H1 (cell line): Measurements from ENCODE around the gene NAV2. TPM values are rescaled to one million over a fixed set of nuclear protein-coding genes. Genes with fewer than 3 reads are reported as not detected.

Experiments
- CTCF ChIA-PET: fragments of 300-600 bp; sonication (Branson Sonifier 250); formaldehyde crosslinking; loops from one replicate; lab custom pipeline; 2021; ENCODE audit not compliant: partially characterized antibody; lab: Charles Lee
- POLR2A ChIA-PET: fragments of 300-600 bp; sonication (Branson Sonifier 250); formaldehyde crosslinking; loops from one replicate; lab custom pipeline; 2021; ENCODE audit warnings: inconsistent platforms; ENCODE audit not compliant: partially characterized antibody; lab: Charles Lee
- DNase-seq, 2 experiments: peaks; one replicate each; pipeline versions ENCODE4 v3.0.0 to v3.0.0-alpha.2; 2010 to 2022; ENCODE audit warnings: low spot score in 2 of 2, low read depth in 1 of 2, mixed read lengths in 1 of 2
- FAIRE-seq: peaks from 2 replicates; lab custom pipeline; 2011; peaks lifted over from hg19 to GRCh38; lab: Jason Lieb, UNC
- H2AFZ ChIP-seq: 2 replicates; pipeline ENCODE4 v1.8.1; 2012; ENCODE audit warnings: low read length, inconsistent platforms
- H2AK5ac ChIP-seq: 2 replicates; pipeline ENCODE4 v1.6.1; 2013; ENCODE audit warnings: low read depth, low read length
- H2BK120ac ChIP-seq: replicated peaks from 2 replicates; pipeline ENCODE3; 2013; ENCODE audit warnings: low read depth, low read length, inconsistent platforms
- H2BK12ac ChIP-seq: 2 replicates; pipeline ENCODE4 v1.6.1; 2013; ENCODE audit warnings: low read depth, low read length
- H2BK15ac ChIP-seq: 2 replicates; pipeline ENCODE4 v1.6.1; 2013; ENCODE audit warnings: low read length
- H2BK20ac ChIP-seq: 2 replicates; pipeline ENCODE4 v1.6.1; 2013; ENCODE audit warnings: low read length
- H2BK5ac ChIP-seq: 2 replicates; pipeline ENCODE4 v1.6.1; 2013; ENCODE audit warnings: low read depth, low read length
- H3K14ac ChIP-seq: 2 replicates; pipeline ENCODE4 v1.6.1; 2013; ENCODE audit warnings: inconsistent platforms; ENCODE audit not compliant: insufficient read length
- H3K18ac ChIP-seq: 2 replicates; pipeline ENCODE4 v1.6.1; 2013; ENCODE audit warnings: low read length; ENCODE audit errors: extremely low read depth
- H3K23ac ChIP-seq: 2 replicates; pipeline ENCODE4 v1.6.1; 2013; ENCODE audit warnings: inconsistent platforms; ENCODE audit not compliant: insufficient read length
- H3K23me2 ChIP-seq: 2 replicates; pipeline ENCODE4 v1.6.1; 2013; ENCODE audit warnings: low read depth, low read length
- H3K27ac ChIP-seq: 2 replicates; pipeline ENCODE4 v1.6.1; 2011; ENCODE audit warnings: low read depth, low read length, inconsistent platforms
- H3K27me3 ChIP-seq, 4 experiments: replicated peaks in 1 of 4; 1 replicate in 1 of 4; 2 replicates in 3 of 4; pipeline versions ENCODE4 v1.6.1 to v1.8.1; 2011 to 2013; ENCODE audit warnings: low read length in 3 of 4, mild to moderate bottlenecking in 3 of 4, inconsistent platforms in 2 of 4, mixed read lengths in 2 of 4, moderate library complexity in 1 of 4; ENCODE audit not compliant: control insufficient read depth in 3 of 4, insufficient read depth in 3 of 4; ENCODE audit errors: extremely low read depth in 1 of 4
- H3K36me3 ChIP-seq, 4 experiments: 2 replicates each; pipeline versions ENCODE4 v1.6.1 to v1.8.1; 2011 to 2013; ENCODE audit warnings: mild to moderate bottlenecking in 4 of 4, low read length in 3 of 4, moderate library complexity in 2 of 4, control low read depth in 1 of 4, inconsistent platforms in 1 of 4; ENCODE audit not compliant: insufficient read depth in 4 of 4, control insufficient read depth in 2 of 4
- H3K4ac ChIP-seq: replicated peaks from 2 replicates; pipeline ENCODE3; 2013; ENCODE audit warnings: low read length, low read depth, mixed read lengths, inconsistent platforms; ENCODE audit not compliant: insufficient read length
- H3K4me1 ChIP-seq, 4 experiments: replicated peaks in 1 of 4; 1 replicate in 1 of 4; 2 replicates in 3 of 4; pipeline versions ENCODE4 v1.6.1 to v1.8.1; 2011 to 2013; ENCODE audit warnings: low read length in 3 of 4, inconsistent platforms in 2 of 4, mixed read lengths in 1 of 4; ENCODE audit not compliant: insufficient read depth in 4 of 4, control insufficient read depth in 3 of 4
- H3K4me2 ChIP-seq, 2 experiments: 2 replicates each; pipeline versions ENCODE4 v1.6.1 to v1.8.1; 2011 to 2013; ENCODE audit warnings: low read depth in 2 of 2, low read length in 2 of 2, control low read depth in 1 of 2, inconsistent platforms in 1 of 2, mild to moderate bottlenecking in 1 of 2; ENCODE audit not compliant: insufficient read depth in 1 of 2
- H3K4me3 ChIP-seq, 4 experiments: fragments of 200-600, 300-600 bp in 1 of 4; sonication (generic), shearing (Covaris generic), sonication (Bioruptor Twin) in 1 of 4; 2 replicates each; pipeline versions ENCODE4 v1.5.1 to v1.8.1; 2011 to 2016; ENCODE audit warnings: low read length in 4 of 4, low read depth in 3 of 4, control low read depth in 2 of 4, inconsistent platforms in 2 of 4, mild to moderate bottlenecking in 2 of 4, mixed read lengths in 1 of 4, moderate library complexity in 1 of 4; ENCODE audit not compliant: insufficient read depth in 2 of 4; ENCODE audit errors: extremely low read depth in 1 of 4
- H3K56ac ChIP-seq: replicated peaks from 2 replicates; pipeline ENCODE3; 2013; ENCODE audit warnings: low read depth, mild to moderate bottlenecking, mixed read lengths, low read length, inconsistent platforms; ENCODE audit not compliant: insufficient read length
- H3K79me1 ChIP-seq: 2 replicates; pipeline ENCODE4 v1.6.1; 2013; ENCODE audit warnings: low read depth, low read length, control low read depth
- H3K79me2 ChIP-seq, 2 experiments: 2 replicates each; pipeline versions ENCODE4 v1.6.1 to v1.8.1; 2012 to 2013; ENCODE audit warnings: low read length in 2 of 2, mild to moderate bottlenecking in 2 of 2, inconsistent platforms in 1 of 2; ENCODE audit not compliant: insufficient read depth in 2 of 2, control insufficient read depth in 1 of 2
- H3K9ac ChIP-seq, 4 experiments: replicated peaks in 1 of 4; 1 replicate in 1 of 4; 2 replicates in 3 of 4; pipeline versions ENCODE4 v1.6.1 to v1.8.1; 2011 to 2013; ENCODE audit warnings: low read depth in 3 of 4, low read length in 3 of 4, control low read depth in 2 of 4, mild to moderate bottlenecking in 2 of 4, moderate library complexity in 2 of 4, inconsistent platforms in 1 of 4; ENCODE audit errors: extremely low read depth in 1 of 4
- H3K9me3 ChIP-seq, 2 experiments: 2 replicates each; pipeline versions ENCODE4 v1.6.1 to v1.8.1; 2012 to 2013; ENCODE audit warnings: mild to moderate bottlenecking in 2 of 2, moderate library complexity in 2 of 2, control low read depth in 1 of 2, inconsistent platforms in 1 of 2, low read depth in 1 of 2, low read length in 1 of 2, mixed read lengths in 1 of 2; ENCODE audit not compliant: insufficient read depth in 2 of 2
- H4K20me1 ChIP-seq, 2 experiments: replicated peaks in 1 of 2; 2 replicates each; pipeline versions ENCODE3 to v1.8.1; 2011 to 2013; ENCODE audit warnings: inconsistent platforms in 2 of 2, low read length in 2 of 2, mild to moderate bottlenecking in 1 of 2; ENCODE audit not compliant: insufficient read depth in 2 of 2, control insufficient read depth in 1 of 2
- H4K5ac ChIP-seq: 2 replicates; pipeline ENCODE4 v1.6.1; 2013; ENCODE audit warnings: low read length, low read depth, mixed read lengths, inconsistent platforms; ENCODE audit not compliant: insufficient read length
- H4K8ac ChIP-seq: 2 replicates; pipeline ENCODE4 v1.8.0; 2013; ENCODE audit warnings: mild to moderate bottlenecking, moderate library complexity, low read length, inconsistent platforms; ENCODE audit not compliant: insufficient read depth; ENCODE audit errors: extremely low read depth
- H4K91ac ChIP-seq: replicated peaks from 2 replicates; pipeline ENCODE3; 2013; ENCODE audit warnings: low read length, mixed read lengths, inconsistent platforms; ENCODE audit not compliant: insufficient read length
- ATF2 ChIP-seq: IDR thresholded peaks from 2 replicates; pipeline ENCODE4 v1.6.1; 2012; ENCODE audit warnings: low read length, inconsistent platforms
- CBX8 ChIP-seq: fragments of 300-800, 300-1000 bp; sonication (generic); IDR thresholded peaks from 2 replicates; pipeline ENCODE4 v1.7.1; 2016; ENCODE audit warnings: low read depth, low read length, borderline replicate concordance
- HDAC2 ChIP-seq, 2 experiments: fragments of 300-600 bp in 1 of 2; sonication (generic) in 1 of 2; IDR thresholded peaks; 2 replicates each; pipeline ENCODE4 v1.6.1; 2011 to 2012; ENCODE audit warnings: low read depth in 2 of 2, low read length in 2 of 2, mild to moderate bottlenecking in 2 of 2, moderate library complexity in 2 of 2, borderline replicate concordance in 1 of 2, inconsistent platforms in 1 of 2
- PHF8 ChIP-seq: fragments of 200-600 bp; sonication (generic); conservative IDR thresholded peaks from 2 replicates; pipeline ENCODE4 v1.7.1; 2012; ENCODE audit warnings: low read depth, mild to moderate bottlenecking, inconsistent platforms, low read length, moderate library complexity
- POLR2AphosphoS5 ChIP-seq: IDR thresholded peaks from 2 replicates; pipeline ENCODE4 v1.6.1; 2011; ENCODE audit warnings: low read depth, low read length
- RFX5 ChIP-seq: IDR thresholded peaks from 2 replicates; pipeline ENCODE4 v1.6.1; 2011; ENCODE audit warnings: low read depth, low read length, improper control_type of control experiment, borderline replicate concordance
- SIN3A ChIP-seq, 2 experiments: IDR thresholded peaks in 1 of 2; conservative IDR thresholded peaks in 1 of 2; 2 replicates each; pipeline ENCODE4 v1.6.1; 2011 to 2012; ENCODE audit warnings: low read length in 2 of 2, improper control_type of control experiment in 1 of 2, low read depth in 1 of 2, mild to moderate bottlenecking in 1 of 2
- SP1 ChIP-seq: IDR thresholded peaks from 2 replicates; pipeline ENCODE4 v1.6.1; 2011; ENCODE audit warnings: low read depth, low read length
- TAF7 ChIP-seq: optimal IDR thresholded peaks from 2 replicates; pipeline ENCODE3; 2011; ENCODE audit warnings: low read depth, mild to moderate bottlenecking, inconsistent platforms, low read length, moderate library complexity, borderline replicate concordance
- TBP ChIP-seq: IDR thresholded peaks from 2 replicates; pipeline ENCODE4 v1.6.1; 2011; ENCODE audit warnings: low read depth, low read length, improper control_type of control experiment
- WGBS, 2 experiments: shearing (Covaris generic) in 1 of 2; methylation state at CpG; one replicate each; pipeline versions ENCODE4 v1.1.6 to v1.1.7; 2013 to 2015; ENCODE audit warnings: low lambda C conversion rate in 2 of 2, mixed read lengths in 2 of 2, inconsistent platforms in 1 of 2, low coverage in 1 of 2, missing lambda C conversion rate in 1 of 2; ENCODE audit not compliant: insufficient replicate concordance in 2 of 2, insufficient coverage in 1 of 2, insufficient read length in 1 of 2; ENCODE audit errors: extremely low coverage in 1 of 2, missing lambda C conversion rate in 1 of 2; 5-methylcytosine and 5-hydroxymethylcytosine counted together
- polyA plus RNA-seq, 7 experiments: library from polyadenylated mRNA; depleted of rRNA in 3 of 7; stranded (reverse) in 5 of 7; unstranded in 2 of 7; fragments of >200 nt in 5 of 7; fragments of 200-250 nt in 2 of 7; gene quantifications; 1 replicate in 5 of 7; 2 replicates in 1 of 7; 4 replicates in 1 of 7; pipeline versions ENCODE4 v1.2.1 to v1.2.3, GENCODE V29; 2011 to 2013; ENCODE audit warnings: missing spikeins in 2 of 7, mixed read lengths in 2 of 7
- total RNA-seq: library from RNA; stranded (reverse); fragmentation: NEBNext Ultra II Directional; extraction: Animal tissue kit (Norgen Biotek cat#: 25700); gene quantifications from 2 replicates; pipeline ENCODE4 v1.2.1, GENCODE V29; 2021

The NAV2 gene
- total and polyA plus RNA-seq, 2 of the 8 experiments (the other 6 are each of a cell fraction or from before 2014, with no cell fraction given): 35.6 to 73.6 TPM

- Histone ChIP-seq H3K9me3 (no peaks in the 10 kb centered on the region), H2BK20ac (no peak overlapping the region), H4K20me1 (no peaks in the 10 kb centered on the region), H3K36me3 (peaks cover 9 to 38% (median 23%) of the 10 kb centered on the region in 4 experiments), H2BK120ac (no peak overlapping the region), H2AK5ac (no peak overlapping the region), H3K4me2 (no peak overlapping the region), H3K4me3 (no peak overlapping the region), H2BK12ac (no peak overlapping the region), H2AFZ (no peak overlapping the region), H3K79me1 (peaks cover 2% of the 10 kb centered on the region; the same call in 1 of the 2 replicates), H3K18ac (no peak overlapping the region), H2BK5ac (no peak overlapping the region), H3K4me1 (peaks cover 1 to 8% (median 6%) of the 10 kb centered on the region in 4 experiments; a peak in 5 of 7 replicates), H3K56ac (no peak overlapping the region), H3K79me2 (no peaks in the 10 kb centered on the region), H4K8ac (no peak overlapping the region), H3K4ac (no peak overlapping the region), H4K5ac (no peak overlapping the region), H2BK15ac (no peak overlapping the region), H3K23ac (no peak overlapping the region), H3K14ac (no peak overlapping the region), H4K91ac (no peak overlapping the region), H3K27ac (no peak overlapping the region), H3K9ac (no peak overlapping the region), H3K27me3 (no peaks in the 10 kb centered on the region), H3K23me2 (no peaks in the 10 kb centered on the region)
- FAIRE-seq (no peak), DNase-seq (no peak)
- ChIA-PET POLR2A (no interaction called here), CTCF (interaction anchor here (0.9 to 4.4 kb wide), 6 partner anchors 11 to 88 kb away, joined by 3 to 26 read pairs (median 6); no protein-coding TSS in a partner anchor)
- WGBS, 2 experiments: 89% methylated on average over 5 of the region's 5 CpGs; no CpG with 5 or more reads in 1 of the 2 experiments
- TF ChIP-seq SP1 (no peak), RFX5 (no peak), SIN3A (conservative IDR thresholded peaks at IDR 0.05 in 1 of 2, IDR thresholded peaks at IDR 0.05 in 1 of 2; ENCODE audit: low read depth in 1 of 2, low read length in 2 of 2) (no peak), POLR2AphosphoS5 (no peak), CBX8 (no peak), HDAC2 (IDR thresholded peaks at IDR 0.05; ENCODE audit: borderline replicate concordance in 1 of 2, low read depth in 2 of 2, low read length in 2 of 2) (no peak), TAF7 (no peak), ATF2 (no peak), TBP (no peak), PHF8 (no peak)
Observed at GRCh38 chr11:19889531-19889930, 176.9 kb downstream of the NAV2 start.
